Heart right ventricle (tissue), 16 donors: ENCODE data around the gene LYPD6. TPM values are rescaled to one million over a fixed set of nuclear protein-coding genes. Genes with fewer than 3 reads are reported as not detected.

ENCODE experiments used
- ATAC-seq, 8 donors: fragments of 200-7000 bp; cut with Tn5 transposase; one replicate each; pipeline ENCODE4 v1.9.1; 2020; ENCODE audit warnings: mild to moderate bottlenecking in 8 of 8, moderate library complexity in 8 of 8, moderate number of reproducible peaks in 1 of 8
- DNase-seq, 2 donors: peaks; one replicate each; pipeline ENCODE4 v3.0.0-alpha.2; 2020
- H3K27ac ChIP-seq, 10 donors: fragments of 200-600 bp; sonication (generic) in 2 of 10; one replicate each; pipeline versions ENCODE4 v1.5.0 to v1.8.0; 2020 to 2022; ENCODE audit warnings: mild to moderate bottlenecking in 3 of 10
- H3K27me3 ChIP-seq, 7 donors: fragments of 200-600 bp; one replicate each; pipeline ENCODE4 v1.8.0; 2021 to 2022; ENCODE audit warnings: mild to moderate bottlenecking in 2 of 7
- H3K36me3 ChIP-seq, 9 donors: fragments of 200-600 bp; sonication (generic) in 1 of 9; one replicate each; pipeline versions ENCODE4 v1.5.0 to v1.8.0; 2020 to 2022; ENCODE audit warnings: mild to moderate bottlenecking in 2 of 9
- H3K4me1 ChIP-seq, 9 donors: fragments of 200-600 bp; sonication (generic) in 1 of 9; one replicate each; pipeline versions ENCODE4 v1.5.0 to v1.8.0; 2020 to 2022; ENCODE audit warnings: mild to moderate bottlenecking in 4 of 9
- H3K4me3 ChIP-seq, 10 donors: fragments of 200-600 bp; sonication (generic) in 2 of 10; one replicate each; pipeline versions ENCODE4 v1.5.0 to v1.8.0; 2020 to 2022; ENCODE audit warnings: mild to moderate bottlenecking in 7 of 10, moderate library complexity in 2 of 10
- H3K9me3 ChIP-seq, 11 donors: fragments of 200-600 bp in 10 of 11; sonication (generic) in 2 of 11; one replicate each; pipeline versions ENCODE4 v1.5.0 to v1.8.0; 2013 to 2022; ENCODE audit warnings: mild to moderate bottlenecking in 2 of 11, control low read depth in 1 of 11, moderate library complexity in 1 of 11
- WGBS, 2 donors: extraction: QIAGEN DNeasy Blood & Tissue Kit; methylation state at CpG; one replicate each; pipeline ENCODE4 v1.1.7; 2013; ENCODE audit warnings: inconsistent platforms in 1 of 2; 5-methylcytosine and 5-hydroxymethylcytosine counted together
- intact Hi-C, 10 donors: fragments of 100-400 bp; cut with DNase I; formaldehyde crosslinking; loops; one replicate each; pipeline versions ENCODE4 v1.11.1 to v1.14.2; 2022
- polyA plus RNA-seq, 2 donors: library from polyadenylated mRNA; stranded (reverse); fragments of 200-250 nt; gene quantifications; one replicate each; pipeline ENCODE4 v1.2.3, GENCODE V29; 2013
- total RNA-seq, 10 donors: library from RNA; stranded (reverse); fragmentation: NEBNext Ultra II Directional in 3 of 10; extraction: Animal tissue kit (Norgen Biotek cat#: 25700) in 3 of 10; gene quantifications; one replicate each; pipeline versions ENCODE4 v1.2.1 to v1.2.4, GENCODE V29; 2021 to 2023
- TF ChIP-seq, protein P1 (sequence below), 9 donors: fragments of 200-600 bp; sonication (generic) in 2 of 9; IDR thresholded peaks; one replicate each; pipeline versions ENCODE4 v1.5.0 to v1.8.0; 2021 to 2022; ENCODE audit warnings: antibody characterized with exemption in 9 of 9, mild to moderate bottlenecking in 5 of 9, moderate library complexity in 1 of 9
- donor health status: Arrhythmogenic right ventricular cardiomyopathy.
- donor health status: ischemic (EF 13 %, LVEDD 7.1; RV severe dilation, severe dysfunction).
- donor health status: healthy with polysubstance abuse.
- donor health status: DM: no; HTN: yes; CAD: no.
- donor health status: DM: no; HTN: no; CAD: no.
- donor health status: ischemic (EF 25% LVEDD 6.9; RV normal size, moderate dysfunction).
- donor health status: ischemic (EF 25% LVEDD 5.7; RV mildly dilated, moderate dysfunction).
- donor health status: healthy.
- donor health status: DM: yes; HTN: yes; CAD: no.
- donor health status: Ischemic cardiomyopathy.
- donor health status: ischemic (EF 35%, LVEDD 5.7; RV mildly dilated, moderate dysfunction).
- donor health status: nonischemic (EF 11% LVEDD 7.7; RV severe dilation, severe dysfunction).
- donor health status: DM: yes; HTN: yes; CAD: no.
- donor health status: PGD.
- donor health status: ischemic (EF 29% LVEDD 5.4; RV normal size, mild dysfunction).
- donor health status: nonischemic (EF 23%, LVEDD 6.1; RV moderate dilation, normal function).

LYPD6 gene
- total and polyA plus RNA-seq, 12 donors, result 0.06 to 0.55 (median 0.15) TPM; not detected in 1

DNA sequence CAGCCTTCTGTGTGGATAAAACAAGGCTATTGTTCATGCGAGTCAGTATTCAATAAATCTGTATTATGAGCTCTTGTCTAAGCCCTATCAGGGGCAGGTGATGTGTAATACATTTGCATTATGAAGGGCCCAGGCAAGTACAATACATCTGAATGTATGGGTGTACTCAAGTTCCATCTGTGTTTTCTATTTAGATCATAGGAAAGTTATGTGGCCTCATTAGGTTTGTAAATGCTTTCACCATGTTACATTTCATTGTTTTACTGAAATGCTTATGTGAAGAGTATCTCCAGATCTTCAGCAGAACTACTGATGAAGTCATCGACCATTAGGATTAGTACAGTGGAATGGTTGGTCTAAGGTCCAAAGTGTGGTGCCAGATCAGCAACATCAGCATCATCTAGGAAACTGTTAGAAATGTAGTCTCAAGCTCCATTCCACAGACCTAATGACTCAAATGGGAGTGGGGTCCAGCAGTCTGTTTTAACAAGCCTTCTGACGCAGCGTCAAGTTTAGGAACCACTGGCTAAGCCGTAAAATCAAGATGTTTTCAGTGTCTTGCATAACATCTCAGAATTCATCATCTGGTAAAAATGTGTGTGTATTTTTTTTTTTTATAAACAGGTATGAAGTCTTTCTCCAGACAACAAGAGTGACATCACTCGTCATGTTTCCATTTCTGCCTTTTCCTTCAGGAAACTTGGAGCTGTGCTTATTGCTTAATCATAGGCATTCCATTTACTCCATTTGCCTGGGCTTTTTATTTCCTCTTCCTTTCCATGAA, 80.5 kb downstream of the LYPD6 start:
- Histone ChIP-seq H3K9me3 (peaks cover 0 to 4% (median 0%) of the 10 kb centered on the region in 11 donors), H3K27me3 (no peaks in the 10 kb centered on the region), H3K27ac (no peak overlapping the region), H3K4me3 (no peak overlapping the region), H3K4me1 (no peaks in the 10 kb centered on the region), H3K36me3 (no peaks in the 10 kb centered on the region)
- TF ChIP-seq, protein P1, sequence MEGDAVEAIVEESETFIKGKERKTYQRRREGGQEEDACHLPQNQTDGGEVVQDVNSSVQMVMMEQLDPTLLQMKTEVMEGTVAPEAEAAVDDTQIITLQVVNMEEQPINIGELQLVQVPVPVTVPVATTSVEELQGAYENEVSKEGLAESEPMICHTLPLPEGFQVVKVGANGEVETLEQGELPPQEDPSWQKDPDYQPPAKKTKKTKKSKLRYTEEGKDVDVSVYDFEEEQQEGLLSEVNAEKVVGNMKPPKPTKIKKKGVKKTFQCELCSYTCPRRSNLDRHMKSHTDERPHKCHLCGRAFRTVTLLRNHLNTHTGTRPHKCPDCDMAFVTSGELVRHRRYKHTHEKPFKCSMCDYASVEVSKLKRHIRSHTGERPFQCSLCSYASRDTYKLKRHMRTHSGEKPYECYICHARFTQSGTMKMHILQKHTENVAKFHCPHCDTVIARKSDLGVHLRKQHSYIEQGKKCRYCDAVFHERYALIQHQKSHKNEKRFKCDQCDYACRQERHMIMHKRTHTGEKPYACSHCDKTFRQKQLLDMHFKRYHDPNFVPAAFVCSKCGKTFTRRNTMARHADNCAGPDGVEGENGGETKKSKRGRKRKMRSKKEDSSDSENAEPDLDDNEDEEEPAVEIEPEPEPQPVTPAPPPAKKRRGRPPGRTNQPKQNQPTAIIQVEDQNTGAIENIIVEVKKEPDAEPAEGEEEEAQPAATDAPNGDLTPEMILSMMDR (IDR thresholded peaks at IDR 0.05), result no peak
- 85 to 91% methylated on average over 6 of the region's 6 CpGs for WGBS, 2 donors
- ATAC-seq (no peak), DNase-seq (no peak)
- intact Hi-C loops, result no loop called here

DNA sequence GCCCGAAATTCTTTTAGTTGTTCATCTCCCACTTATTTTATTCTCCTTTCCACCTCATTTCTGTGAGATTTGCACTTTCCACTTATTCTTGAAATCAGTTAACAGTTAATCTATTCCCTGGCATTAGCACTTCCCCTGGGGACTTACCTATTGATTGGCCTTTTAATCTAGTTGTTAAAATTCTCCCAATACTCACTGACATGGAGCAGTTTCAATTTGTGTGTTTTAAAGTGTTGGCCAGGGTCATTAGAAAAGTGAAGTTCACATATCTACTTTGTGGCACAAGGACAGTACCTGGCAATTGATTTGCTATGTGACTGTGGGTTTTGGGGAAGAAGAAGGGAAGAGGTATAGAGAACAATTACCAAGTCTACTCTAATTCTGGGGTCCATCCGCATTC, 83.1 kb downstream of the LYPD6 start:
- WGBS, 2 donors, result 92 to 94% methylated on average over 2 of the region's 2 CpGs
- TF ChIP-seq, protein P1 (IDR thresholded peaks at IDR 0.05), result no peak
- no peaks in the 10 kb centered on the region for H3K4me1 ChIP-seq
- no peak overlapping the region for H3K4me3 ChIP-seq
- H3K9me3 ChIP-seq, result peaks cover 0 to under 1% (median 0%) of the 10 kb centered on the region in 11 donors
- no peak for ATAC-seq
- no peak overlapping the region for H3K27ac ChIP-seq
- intact Hi-C loops, result no loop called here
- no peaks in the 10 kb centered on the region for H3K36me3 ChIP-seq
- H3K27me3 ChIP-seq, result no peaks in the 10 kb centered on the region
- no peak for DNase-seq

DNA sequence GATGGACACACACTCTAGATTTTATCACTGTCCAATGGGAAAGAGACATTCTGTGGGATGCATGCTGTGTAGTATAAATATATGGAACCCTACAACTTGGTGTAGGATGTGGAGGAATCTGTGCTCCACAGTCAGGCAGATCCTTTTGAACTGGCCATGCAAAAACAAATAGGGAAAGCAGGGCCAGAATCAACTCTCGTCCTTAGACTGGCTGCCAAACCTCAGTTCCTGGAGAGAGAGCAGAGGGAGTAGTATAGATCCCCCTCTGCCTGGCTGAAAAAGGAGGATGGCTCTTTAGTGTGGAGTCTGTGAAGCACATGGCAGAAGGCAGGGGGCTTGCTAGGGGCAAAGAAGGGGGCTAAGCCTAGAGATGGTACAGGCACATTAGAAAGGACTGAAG, 84.7 kb downstream of the LYPD6 start:
- ATAC-seq, result no peak
- H3K4me1 ChIP-seq, result no peaks in the 10 kb centered on the region
- no peaks in the 10 kb centered on the region for H3K27me3 ChIP-seq
- DNase-seq, result no peak
- H3K27ac ChIP-seq, result no peak overlapping the region
- H3K4me3 ChIP-seq, result no peak overlapping the region
- intact Hi-C loops, result no loop called here
- WGBS, 2 donors, result 45 to 52% methylated on average over 1 of the region's 1 CpG
- TF ChIP-seq, protein P1 (IDR thresholded peaks at IDR 0.05), result no peak
- H3K9me3 ChIP-seq, result no peaks in the 10 kb centered on the region
- no peaks in the 10 kb centered on the region for H3K36me3 ChIP-seq

DNA sequence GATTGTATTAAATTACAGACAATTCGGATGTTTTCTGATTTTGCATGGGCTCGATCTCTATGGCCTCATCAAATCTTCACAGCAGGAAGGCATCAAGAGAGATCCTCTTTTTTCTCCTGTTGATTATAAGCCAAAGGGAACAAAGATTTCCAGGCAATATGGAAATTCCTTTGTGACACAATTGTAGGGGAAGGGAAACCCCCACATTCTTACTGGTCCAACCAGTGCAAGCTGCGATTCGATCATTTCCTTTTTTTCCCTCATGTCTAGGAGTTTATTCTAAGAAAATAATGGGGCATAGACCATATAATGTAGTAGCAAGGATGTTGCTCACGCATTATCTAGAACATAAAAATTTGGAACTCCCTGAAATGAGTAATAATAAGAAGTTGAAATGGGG, 87.7 kb downstream of the LYPD6 start:
- TF ChIP-seq, protein P1 (IDR thresholded peaks at IDR 0.05), result no peak
- peaks cover 0 to 4% (median 0%) of the 10 kb centered on the region in 7 donors for H3K27me3 ChIP-seq
- DNase-seq, result no peak
- intact Hi-C loops, result no loop called here
- ATAC-seq, result no peak
- no peak overlapping the region for H3K4me3 ChIP-seq
- no peaks in the 10 kb centered on the region for H3K36me3 ChIP-seq
- no peak overlapping the region for H3K27ac ChIP-seq
- WGBS, 2 donors, result 72 to 77% methylated on average over 5 of the region's 5 CpGs
- H3K4me1 ChIP-seq, result no peaks in the 10 kb centered on the region
- H3K9me3 ChIP-seq, result no peaks in the 10 kb centered on the region
